Keratinocyte (primary cell): Measurements from ENCODE around the gene DPYD. TPM values are rescaled to one million over a fixed set of nuclear protein-coding genes. Genes with fewer than 3 reads are reported as not detected.

Experiments
- DNase-seq: peaks from one replicate; pipeline ENCODE4 v3.0.0-alpha.2; 2011; ENCODE audit warnings: low read depth, missing footprints, low spot score
- FAIRE-seq: peaks from 2 replicates; lab custom pipeline; 2011; peaks lifted over from hg19 to GRCh38; lab: Jason Lieb, UNC
- H2AFZ ChIP-seq: 2 replicates; pipeline ENCODE4 v1.6.0; 2012; ENCODE audit warnings: low read length, control low read depth, inconsistent platforms; ENCODE audit not compliant: control insufficient read depth
- H3K27ac ChIP-seq: 2 replicates; pipeline ENCODE4 v1.5.1; 2011; ENCODE audit warnings: low read length; ENCODE audit not compliant: control insufficient read depth, insufficient read depth
- H3K27me3 ChIP-seq: 3 replicates; pipeline ENCODE4 v1.6.0; 2011; ENCODE audit warnings: low read length; ENCODE audit not compliant: control insufficient read depth, insufficient read depth; ENCODE audit errors: extremely low read depth
- H3K36me3 ChIP-seq, 2 experiments: 2 replicates in 1 of 2; 3 replicates in 1 of 2; pipeline ENCODE4 v1.5.1; 2011; ENCODE audit warnings: low read length in 2 of 2, mild to moderate bottlenecking in 1 of 2; ENCODE audit not compliant: control insufficient read depth in 2 of 2, insufficient read depth in 2 of 2; ENCODE audit errors: extremely low read depth in 1 of 2
- H3K4me1 ChIP-seq: 3 replicates; pipeline ENCODE4 v1.5.1; 2011; ENCODE audit warnings: low read length; ENCODE audit not compliant: control insufficient read depth, insufficient read depth; ENCODE audit errors: extremely low read depth
- H3K4me2 ChIP-seq: 3 replicates; pipeline ENCODE4 v1.6.0; 2011; ENCODE audit warnings: low read depth, low read length; ENCODE audit not compliant: control insufficient read depth, insufficient read depth; ENCODE audit errors: extremely low read depth
- H3K4me3 ChIP-seq, 3 experiments: fragments of 200-600 bp in 1 of 3; sonication (generic) in 1 of 3; 2 replicates in 2 of 3; 3 replicates in 1 of 3; pipeline ENCODE4 v1.5.1; 2011 to 2016; ENCODE audit warnings: low read length in 3 of 3, mild to moderate bottlenecking in 3 of 3, control low read depth in 2 of 3, inconsistent platforms in 1 of 3, low read depth in 1 of 3, mixed read lengths in 1 of 3, mixed run types in 1 of 3, moderate library complexity in 1 of 3; ENCODE audit not compliant: control insufficient read depth in 2 of 3, insufficient read depth in 2 of 3; ENCODE audit errors: extremely low read depth in 1 of 3
- H3K79me2 ChIP-seq: 2 replicates; pipeline ENCODE4 v1.6.0; 2012; ENCODE audit warnings: low read length; ENCODE audit not compliant: control insufficient read depth, insufficient read depth
- H3K9ac ChIP-seq: 3 replicates; pipeline ENCODE4 v1.6.0; 2011; ENCODE audit warnings: low read length; ENCODE audit not compliant: control insufficient read depth, insufficient read depth; ENCODE audit errors: extremely low read depth
- H3K9me1 ChIP-seq: 3 replicates; pipeline ENCODE4 v1.6.0; 2011; ENCODE audit warnings: low read length; ENCODE audit not compliant: control insufficient read depth, insufficient read depth; ENCODE audit errors: extremely low read depth
- H3K9me3 ChIP-seq: 2 replicates; pipeline ENCODE4 v1.5.1; 2012; ENCODE audit warnings: low read depth, low read length; ENCODE audit not compliant: control insufficient read depth
- H4K20me1 ChIP-seq: 3 replicates; pipeline ENCODE4 v1.6.0; 2011; ENCODE audit warnings: low read length; ENCODE audit not compliant: control insufficient read depth, insufficient read depth; ENCODE audit errors: extremely low read depth
- EZH2 ChIP-seq: IDR thresholded peaks from one replicate; pipeline ENCODE4 v1.6.1; 2012; ENCODE audit warnings: inconsistent platforms, mild to moderate bottlenecking, low read length, moderate library complexity
- dilution Hi-C: fragments of 300-500 bp; cut with MboI; formaldehyde crosslinking; loops from one replicate; pipeline ENCODE4 v1.7.0; 2020; ENCODE audit warnings: low sequenced_read_pairs; ENCODE audit not compliant: extremely low pct_ligation_motif_present
- polyA plus RNA-seq, 5 experiments: library from polyadenylated mRNA; depleted of rRNA in 3 of 5; stranded (reverse) in 3 of 5; stranded (forward) in 1 of 5; unstranded in 1 of 5; fragments of >200 nt; gene quantifications; 1 replicate in 1 of 5; 2 replicates in 3 of 5; 3 replicates in 1 of 5; pipeline versions ENCODE4 v1.2.1 to v1.2.3, GENCODE V29; 2011 to 2012; ENCODE audit warnings: missing spikeins in 2 of 5, low read depth in 1 of 5, low replicate concordance in 1 of 5
- TF ChIP-seq, protein P1 (sequence below), 3 experiments: IDR thresholded peaks in 1 of 3; conservative IDR thresholded peaks in 1 of 3; optimal IDR thresholded peaks in 1 of 3; 2 replicates in 2 of 3; 3 replicates in 1 of 3; pipeline versions ENCODE3 to v1.5.1; 2011; ENCODE audit warnings: low read length in 3 of 3, mild to moderate bottlenecking in 3 of 3, moderate library complexity in 2 of 3, control low read depth in 1 of 3, inconsistent platforms in 1 of 3; ENCODE audit not compliant: insufficient read depth in 2 of 3; ENCODE audit errors: extremely low read depth in 1 of 3

DPYD gene
- polyA plus RNA-seq, 1 donor (not counting 4 experiments of a cell fraction or from before 2014, with no cell fraction given), result 1.9 TPM

DNA sequence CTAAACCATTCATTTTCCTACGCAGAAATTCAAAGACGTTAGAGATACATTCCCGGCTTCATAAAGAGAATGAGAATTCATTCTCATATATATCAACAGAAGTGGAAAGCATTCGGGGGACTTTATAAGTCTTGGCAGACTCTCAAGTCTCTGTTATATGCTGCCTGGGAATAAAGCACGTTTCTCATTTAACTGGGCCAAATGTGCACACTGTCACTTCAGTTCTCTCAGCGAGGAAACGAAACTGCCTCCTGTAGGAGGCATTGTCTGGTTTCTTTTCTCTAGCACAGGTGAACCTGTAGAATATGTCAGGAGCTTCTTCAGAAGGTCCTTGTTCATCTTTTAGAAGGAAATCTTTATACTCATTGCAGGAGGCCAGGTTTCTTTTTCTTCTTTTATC, 831.7 kb downstream of the DPYD start:
- Histone ChIP-seq H3K4me1 (peaks cover 11% of the 10 kb centered on the region), H4K20me1 (no peaks in the 10 kb centered on the region), H2AFZ (no peak overlapping the region), H3K36me3 (no peaks in the 10 kb centered on the region), H3K4me2 (no peak overlapping the region), H3K9ac (no peak overlapping the region), H3K79me2 (no peaks in the 10 kb centered on the region), H3K27me3 (no peaks in the 10 kb centered on the region), H3K4me3 (no peak overlapping the region), H3K9me3 (no peaks in the 10 kb centered on the region), H3K27ac (no peak overlapping the region), H3K9me1 (no peaks in the 10 kb centered on the region)
- TF ChIP-seq, protein P1, sequence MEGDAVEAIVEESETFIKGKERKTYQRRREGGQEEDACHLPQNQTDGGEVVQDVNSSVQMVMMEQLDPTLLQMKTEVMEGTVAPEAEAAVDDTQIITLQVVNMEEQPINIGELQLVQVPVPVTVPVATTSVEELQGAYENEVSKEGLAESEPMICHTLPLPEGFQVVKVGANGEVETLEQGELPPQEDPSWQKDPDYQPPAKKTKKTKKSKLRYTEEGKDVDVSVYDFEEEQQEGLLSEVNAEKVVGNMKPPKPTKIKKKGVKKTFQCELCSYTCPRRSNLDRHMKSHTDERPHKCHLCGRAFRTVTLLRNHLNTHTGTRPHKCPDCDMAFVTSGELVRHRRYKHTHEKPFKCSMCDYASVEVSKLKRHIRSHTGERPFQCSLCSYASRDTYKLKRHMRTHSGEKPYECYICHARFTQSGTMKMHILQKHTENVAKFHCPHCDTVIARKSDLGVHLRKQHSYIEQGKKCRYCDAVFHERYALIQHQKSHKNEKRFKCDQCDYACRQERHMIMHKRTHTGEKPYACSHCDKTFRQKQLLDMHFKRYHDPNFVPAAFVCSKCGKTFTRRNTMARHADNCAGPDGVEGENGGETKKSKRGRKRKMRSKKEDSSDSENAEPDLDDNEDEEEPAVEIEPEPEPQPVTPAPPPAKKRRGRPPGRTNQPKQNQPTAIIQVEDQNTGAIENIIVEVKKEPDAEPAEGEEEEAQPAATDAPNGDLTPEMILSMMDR (optimal IDR thresholded peaks at IDR 0.05 in 1 of 3, IDR thresholded peaks at IDR 0.05 in 1 of 3, conservative IDR thresholded peaks at IDR 0.05 in 1 of 3; ENCODE audit: extremely low read depth in 1 of 3, insufficient read depth in 2 of 3, low read length in 3 of 3), result no peak
- FAIRE-seq, result no peak
- dilution Hi-C loops, result no loop called here
- DNase-seq, result no peak

DNA sequence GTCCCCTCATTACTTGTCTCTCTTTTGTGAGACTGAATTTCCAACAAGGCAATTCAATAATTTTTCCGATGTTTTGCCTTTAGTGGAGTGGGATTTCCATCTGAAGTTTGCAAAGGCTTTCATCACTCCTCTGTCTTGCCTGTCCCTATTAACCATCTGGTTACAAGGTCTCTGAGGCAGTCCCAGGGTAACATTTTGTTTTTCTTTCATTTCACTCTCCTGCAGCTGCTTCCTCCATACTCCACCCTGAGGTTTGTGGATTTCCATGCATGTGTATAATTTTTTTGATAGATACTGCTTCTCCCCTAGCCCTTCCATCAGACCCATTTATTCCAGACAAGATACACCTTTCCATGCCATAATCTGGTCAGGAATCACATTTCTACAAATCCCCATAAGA, 832.4 kb downstream of the DPYD start:
- dilution Hi-C loops, result no loop called here
- DNase-seq (no peak), FAIRE-seq (no peak)
- no peak overlapping the region for H2AFZ ChIP-seq
- H3K4me1 ChIP-seq, result peaks cover 3% of the 10 kb centered on the region
- H3K9me3 ChIP-seq, result no peaks in the 10 kb centered on the region
- TF ChIP-seq, protein P1 (optimal IDR thresholded peaks at IDR 0.05 in 1 of 3, IDR thresholded peaks at IDR 0.05 in 1 of 3, conservative IDR thresholded peaks at IDR 0.05 in 1 of 3; ENCODE audit: extremely low read depth in 1 of 3, insufficient read depth in 2 of 3, low read length in 3 of 3), result no peak
- TF ChIP-seq EZH2, result no peak
- no peak overlapping the region for H3K27ac ChIP-seq
- no peak overlapping the region for H3K9ac ChIP-seq
- H3K36me3 ChIP-seq, result no peaks in the 10 kb centered on the region
- H3K4me3 ChIP-seq, result no peak overlapping the region
- no peaks in the 10 kb centered on the region for H4K20me1 ChIP-seq
- H3K79me2 ChIP-seq, result no peaks in the 10 kb centered on the region
- H3K27me3 ChIP-seq, result no peaks in the 10 kb centered on the region
- no peak overlapping the region for H3K4me2 ChIP-seq
- no peaks in the 10 kb centered on the region for H3K9me1 ChIP-seq
